ENCODE data around the gene KMT2C.

GRCh38 chr7:152307902-152308301 lies 127.9 kb downstream of the KMT2C start:
- TF ChIP-seq CTCF (conservative IDR thresholded peaks at IDR 0.05; ENCODE audit: low read length) (no peak), EZH2phosphoT487 (IDR thresholded peaks at IDR 0.05; ENCODE audit: borderline replicate concordance) (no peak)

Data from Loucy (cell line).